Measurements from ENCODE around the gene DHX34. TPM values are rescaled to one million over a fixed set of nuclear protein-coding genes. Genes with fewer than 3 reads are reported as not detected.

Gene DHX34
- polyA plus RNA-seq, 3 donors = 3.4 to 34.4 (median 3.8) TPM

DNA sequence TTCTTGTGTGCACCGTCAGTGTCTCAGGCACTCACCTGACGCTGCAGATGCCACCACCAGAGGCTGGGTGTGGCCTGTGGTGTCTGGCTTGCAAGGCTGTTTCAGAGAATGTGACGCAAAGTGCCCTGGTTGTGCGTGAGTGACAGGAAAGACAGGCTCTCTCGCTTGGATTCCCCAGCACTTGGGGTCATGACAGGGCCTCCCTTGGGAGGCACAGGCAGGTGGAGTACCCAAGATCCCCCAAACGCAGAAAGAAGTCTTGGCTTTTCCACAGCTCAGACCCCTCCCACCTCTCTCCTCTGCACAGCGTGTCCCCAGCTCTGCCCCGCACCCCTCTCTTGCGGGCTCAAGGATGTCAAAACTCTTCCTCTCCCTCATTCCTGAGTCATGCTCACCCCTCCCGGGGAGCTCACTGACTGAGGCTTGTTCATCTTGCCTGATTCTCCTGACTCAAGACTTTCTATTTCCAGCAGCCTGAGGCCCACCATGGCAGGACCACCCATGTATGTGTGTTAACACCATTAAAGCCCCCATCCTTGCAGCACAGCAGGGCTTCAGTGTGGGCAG lies 21.0 kb downstream of the DHX34 start:
- Histone ChIP-seq H3K4me2 (replicated peaks; ENCODE audit: extremely low read depth, low read length, poor library complexity, severe bottlenecking) (peak overlapping the region; percentile 41), H3K36me3 (replicated peaks in 1 of 2; ENCODE audit: control insufficient read depth in 1 of 2, insufficient read depth in 2 of 2, low read length in 2 of 2) (peaks cover 34 to 47% of the 10 kb centered on the region in 2 donors), H3K9ac (ENCODE audit: insufficient read depth, low read length, poor library complexity, severe bottlenecking) (peak overlapping the region; percentile 69), H3K9me3 (replicated peaks in 1 of 2; ENCODE audit: control insufficient read depth in 1 of 2, insufficient read depth in 1 of 2, low read length in 2 of 2) (no peaks in the 10 kb centered on the region), H3K4me1 (ENCODE audit: control insufficient read depth in 1 of 2, insufficient read depth in 2 of 2, low read length in 2 of 2) (peaks cover 30 to 35% of the 10 kb centered on the region in 2 donors), H3K4me3 (replicated peaks in 1 of 3; ENCODE audit: low read depth in 2 of 3, low read length in 3 of 3) (peak overlapping the region in 1 of 3 experiments; percentile 41), H3K27me3 (ENCODE audit: control insufficient read depth in 2 of 2, insufficient read depth in 2 of 2, low read length in 2 of 2) (no peaks in the 10 kb centered on the region), H3K27ac (ENCODE audit: low read depth in 1 of 2, low read length in 2 of 2) (peak overlapping the region; percentile 86 to 94), H3K79me2 (ENCODE audit: insufficient read depth, low read length) (no peaks in the 10 kb centered on the region), H4K20me1 (ENCODE audit: insufficient read depth, low read length) (no peaks in the 10 kb centered on the region), H2AFZ (ENCODE audit: insufficient read depth, low read depth, low read length, poor library complexity, severe bottlenecking) (no peak overlapping the region)
- peaks cover 38% of the 10 kb centered on the region for H3K4me1 Mint-ChIP-seq
- no peaks in the 10 kb centered on the region for H3K27me3 Mint-ChIP-seq (ENCODE audit: low read depth in 3 of 3)
- H3K9me3 Mint-ChIP-seq = no peaks in the 10 kb centered on the region
- peak; percentile 90 to 96 (median 90) for DNase-seq
- intact Hi-C loops (cut with micrococcal nuclease) = loop anchor here in 1 of 2 donors (2.0 kb wide), 1 partner anchor 19 kb away; no protein-coding TSS in a partner anchor
- peaks cover 62 to 81% of the 10 kb centered on the region in 2 donors for H3K36me3 Mint-ChIP-seq
- TF ChIP-seq CTCF (IDR thresholded peaks at IDR 0.05) = no peak
- peak overlapping the region; percentile 98 to 100 (median 100) for H3K27ac Mint-ChIP-seq
- H3K4me3 Mint-ChIP-seq = peak overlapping the region; percentile 70 to 87
- 1% methylated on average over 6 of the region's 10 CpGs for WGBS (ENCODE audit: insufficient coverage)

DNA sequence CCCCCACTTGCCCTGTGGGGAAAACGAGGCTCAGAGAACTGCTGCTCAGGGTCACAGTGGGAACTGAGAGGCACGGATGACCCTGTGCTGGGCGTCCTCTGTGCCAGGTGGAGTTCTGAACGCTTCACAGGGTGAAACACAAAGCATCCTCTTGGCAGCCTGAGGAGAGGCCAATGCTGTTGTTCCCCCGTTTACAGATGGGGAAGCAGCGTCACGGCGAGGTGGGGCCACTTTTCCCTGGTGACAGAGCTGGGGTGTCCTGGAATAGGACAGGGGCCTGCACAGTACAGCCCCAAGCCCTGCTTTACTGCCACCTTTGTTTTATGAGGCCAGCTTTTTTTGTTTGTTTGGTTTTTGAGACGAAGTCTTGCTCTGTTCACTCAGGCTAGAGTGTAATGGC lies 22.1 kb downstream of the DHX34 start:
- peak overlapping the region; percentile 69 for H3K9ac ChIP-seq (ENCODE audit: insufficient read depth, low read length, poor library complexity, severe bottlenecking)
- no peaks in the 10 kb centered on the region for H3K9me3 ChIP-seq (replicated peaks in 1 of 2; ENCODE audit: control insufficient read depth in 1 of 2, insufficient read depth in 1 of 2, low read length in 2 of 2)
- H4K20me1 ChIP-seq (ENCODE audit: insufficient read depth, low read length) = no peaks in the 10 kb centered on the region
- H3K36me3 ChIP-seq (replicated peaks in 1 of 2; ENCODE audit: control insufficient read depth in 1 of 2, insufficient read depth in 2 of 2, low read length in 2 of 2) = peaks cover 45 to 58% of the 10 kb centered on the region in 2 donors
- Mint-ChIP-seq H3K27ac (peak overlapping the region; percentile 98 to 100 (median 100)), H3K36me3 (peaks cover 61 to 82% of the 10 kb centered on the region in 2 donors), H3K27me3 (ENCODE audit: low read depth in 3 of 3) (no peaks in the 10 kb centered on the region), H3K9me3 (no peaks in the 10 kb centered on the region), H3K4me1 (peaks cover 39% of the 10 kb centered on the region), H3K4me3 (peak overlapping the region; percentile 21 to 31)
- H3K27me3 ChIP-seq (ENCODE audit: control insufficient read depth in 2 of 2, insufficient read depth in 2 of 2, low read length in 2 of 2) = no peaks in the 10 kb centered on the region
- H3K27ac ChIP-seq (ENCODE audit: low read depth in 1 of 2, low read length in 2 of 2) = peak overlapping the region; percentile 86 to 94
- H3K79me2 ChIP-seq (ENCODE audit: insufficient read depth, low read length) = no peaks in the 10 kb centered on the region
- peaks cover 33 to 41% of the 10 kb centered on the region in 2 donors for H3K4me1 ChIP-seq (ENCODE audit: control insufficient read depth in 1 of 2, insufficient read depth in 2 of 2, low read length in 2 of 2)
- DNase-seq = peak; percentile 35 to 63 (median 53)
- no peak overlapping the region for H3K4me2 ChIP-seq (replicated peaks; ENCODE audit: extremely low read depth, low read length, poor library complexity, severe bottlenecking)
- H3K4me3 ChIP-seq (replicated peaks in 1 of 3; ENCODE audit: low read depth in 2 of 3, low read length in 3 of 3) = peak overlapping the region in 1 of 3 experiments; percentile 41
- no peak overlapping the region for H2AFZ ChIP-seq (ENCODE audit: insufficient read depth, low read depth, low read length, poor library complexity, severe bottlenecking)
- no peak for TF ChIP-seq CTCF (IDR thresholded peaks at IDR 0.05)
- WGBS (ENCODE audit: insufficient coverage) = 64% methylated on average over 9 of the region's 9 CpGs
- intact Hi-C loops (cut with micrococcal nuclease) = loop anchor here in 1 of 2 donors (2.0 kb wide), 1 partner anchor 18 kb away; no protein-coding TSS in a partner anchor
